A549 (cell line): Measurements from ENCODE around the gene NPEPPS. TPM values are rescaled to one million over a fixed set of nuclear protein-coding genes. Genes with fewer than 3 reads are reported as not detected.
A peak's percentile ranks its signal among the peaks of the same experiment; 100 is the strongest.

ENCODE experiments used
- ATAC-seq, 2 experiments: fragments of 200-7000 bp in 1 of 2; fragments of >200 bp in 1 of 2; cut with Nextera tagmentation in 1 of 2; cut with Tn5 transposase in 1 of 2; 3 replicates each; pipeline versions ENCODE4 v1.8.0 to v1.9.1; 2018 to 2020; ENCODE audit warnings: mild to moderate bottlenecking in 1 of 2, moderate library complexity in 1 of 2
- CTCF ChIA-PET: fragments of 300-600 bp; sonication (Branson Sonifier 250); formaldehyde crosslinking; extraction: SDS; loops from one replicate; lab custom pipeline; 2021; ENCODE audit warnings: antibody characterized with exemption, inconsistent platforms; lab: Yijun Ruan, JAX
- POLR2A ChIA-PET: fragments of 350-600 bp; formaldehyde crosslinking; extraction: SDS; loops from one replicate; lab custom pipeline; 2021; ENCODE audit warnings: antibody characterized with exemption, inconsistent platforms; lab: Yijun Ruan, JAX
- DNase-seq, 2 experiments: peaks; one replicate each; pipeline versions ENCODE4 v3.0.0 to v3.0.0-alpha.2; 2011 to 2016; ENCODE audit warnings: low read depth in 1 of 2, low spot score in 1 of 2
- FAIRE-seq: peaks from 2 replicates; lab custom pipeline; 2011; peaks lifted over from hg19 to GRCh38; lab: Jason Lieb, UNC
- H3K27ac ChIP-seq, 2 experiments: fragments of >200 bp; sonication (Bioruptor Twin); formaldehyde crosslinking; 3 replicates each; pipeline ENCODE4 v1.5.1; 2016 to 2017
- H3K4me1 ChIP-seq: fragments of >200 bp; sonication (Bioruptor Twin); formaldehyde crosslinking; 3 replicates; pipeline ENCODE4 v1.6.1; 2016
- H3K4me2 ChIP-seq: fragments of >200 bp; sonication (Bioruptor Twin); formaldehyde crosslinking; 3 replicates; pipeline ENCODE4 v1.6.1; 2016
- H3K4me3 ChIP-seq: fragments of >200 bp; sonication (Bioruptor Twin); formaldehyde crosslinking; 3 replicates; pipeline ENCODE4 v1.5.1; 2016
- H3K9me3 ChIP-seq: fragments of >200 bp; sonication (Bioruptor Twin); formaldehyde crosslinking; 3 replicates; pipeline ENCODE4 v1.6.1; 2016
- CEBPB ChIP-seq, 2 experiments: fragments of >200 bp in 1 of 2; sonication (Bioruptor Twin) in 1 of 2; formaldehyde crosslinking in 1 of 2; IDR thresholded peaks; 2 replicates each; pipeline ENCODE4 v1.6.1; 2012 to 2016
- CHD2 ChIP-seq: fragments of 150-350 bp; IDR thresholded peaks from 2 replicates; pipeline ENCODE4 v1.6.1; 2014; ENCODE audit warnings: low read length; ENCODE audit not compliant: partially characterized antibody
- EHMT2 ChIP-seq: fragments of 200-600 bp; sonication (generic); IDR thresholded peaks from 2 replicates; pipeline ENCODE4 v1.6.1; 2016; ENCODE audit warnings: antibody characterized with exemption, low read depth, mild to moderate bottlenecking, moderate library complexity
- FOSL2 ChIP-seq, 2 experiments: fragments of 450-650 bp in 1 of 2; fragments of >200 bp in 1 of 2; sonication (Bioruptor Twin) in 1 of 2; formaldehyde crosslinking; IDR thresholded peaks; 2 replicates each; pipeline versions ENCODE4 v1.5.0 to v1.6.1; 2016 to 2020; ENCODE audit warnings: mild to moderate bottlenecking in 1 of 2, moderate library complexity in 1 of 2
- FOXS1 ChIP-seq: fragments of 250-450 bp; sonication (Bioruptor Pico); IDR thresholded peaks from 2 replicates; pipeline ENCODE4 v1.5.0; 2020; ENCODE audit warnings: mild to moderate bottlenecking, moderate library complexity
- HOXB13 ChIP-seq: fragments of 250-450 bp; sonication (Bioruptor Pico); IDR thresholded peaks from 2 replicates; pipeline ENCODE4 v1.5.0; 2020; ENCODE audit warnings: low read depth, mild to moderate bottlenecking, moderate library complexity
- KDM5A ChIP-seq: fragments of 200-600 bp; sonication (generic); IDR thresholded peaks from 2 replicates; pipeline ENCODE4 v1.6.1; 2016; ENCODE audit warnings: antibody characterized with exemption, mild to moderate bottlenecking
- MAFK ChIP-seq: fragments of 450-650 bp; IDR thresholded peaks from 2 replicates; pipeline ENCODE4 v1.6.1; 2014; ENCODE audit not compliant: partially characterized antibody
- MAZ ChIP-seq: fragments of 150-350 bp; IDR thresholded peaks from 2 replicates; pipeline ENCODE4 v1.6.1; 2014; ENCODE audit warnings: antibody characterized with exemption, low read depth, low read length, borderline replicate concordance
- POLR2A ChIP-seq: IDR thresholded peaks from 2 replicates; pipeline ENCODE4 v1.6.1; 2012; ENCODE audit warnings: mild to moderate bottlenecking, low read length
- RAD21 ChIP-seq, 2 experiments: fragments of >200 bp in 1 of 2; sonication (Bioruptor Twin) in 1 of 2; formaldehyde crosslinking in 1 of 2; IDR thresholded peaks in 1 of 2; conservative IDR thresholded peaks in 1 of 2; 2 replicates in 1 of 2; 3 replicates in 1 of 2; pipeline ENCODE4 v1.6.1; 2012 to 2018; ENCODE audit warnings: inconsistent platforms in 1 of 2
- RARB ChIP-seq: fragments of 250-450 bp; sonication (Bioruptor Pico); IDR thresholded peaks from 2 replicates; pipeline ENCODE4 v1.8.0; 2021; ENCODE audit warnings: mild to moderate bottlenecking, moderate library complexity
- SMC3 ChIP-seq: fragments of >200 bp; sonication (Bioruptor Twin); formaldehyde crosslinking; IDR thresholded peaks from 3 replicates; pipeline ENCODE4 v1.6.1; 2018; ENCODE audit warnings: inconsistent platforms
- TFCP2L1 ChIP-seq: fragments of 250-450 bp; sonication (Bioruptor Pico); IDR thresholded peaks from 2 replicates; pipeline ENCODE4 v1.5.0; 2021; ENCODE audit warnings: mild to moderate bottlenecking
- TP53 ChIP-seq: fragments of 250-450 bp; sonication (Bioruptor Pico); IDR thresholded peaks from 2 replicates; pipeline ENCODE4 v1.5.0; 2021; ENCODE audit warnings: mild to moderate bottlenecking, moderate library complexity
- ZFP36 ChIP-seq: fragments of 450-650 bp; IDR thresholded peaks from 2 replicates; pipeline ENCODE4 v1.6.1; 2014; ENCODE audit warnings: borderline replicate concordance; ENCODE audit not compliant: partially characterized antibody
- whole genome bisulfite sequencing: methylation state at CpG from one replicate; pipeline ENCODE4 v1.1.6; 2017; ENCODE audit errors: missing lambda C conversion rate; 5-methylcytosine and 5-hydroxymethylcytosine counted together
- polyA plus RNA-seq, 4 experiments: library from polyadenylated mRNA; depleted of rRNA in 3 of 4; stranded (reverse); fragments of >200 nt; fragmentation: RNase III in 1 of 4; extraction: RNeasy Plus Mini Kit Qiagen cat#74134 plus additional on column Dnase treatment in 1 of 4; gene quantifications; 2 replicates in 3 of 4; 3 replicates in 1 of 4; pipeline ENCODE4 v1.2.3, GENCODE V29; 2011 to 2017
- TF ChIP-seq, protein P1 (sequence below): fragments of 250-450 bp; sonication (Bioruptor Pico); IDR thresholded peaks from 2 replicates; pipeline ENCODE4 v1.5.0; 2020; ENCODE audit warnings: low read depth, mild to moderate bottlenecking, moderate library complexity
- TF ChIP-seq, protein P2 (sequence below): fragments of >200 bp; sonication (Bioruptor Twin); formaldehyde crosslinking; IDR thresholded peaks from 3 replicates; pipeline ENCODE4 v1.5.1; 2016

The NPEPPS gene
- polyA plus RNA-seq, 2 of the 4 experiments (the other 2 are of a cell fraction): 99.2 to 169 TPM

DNA sequence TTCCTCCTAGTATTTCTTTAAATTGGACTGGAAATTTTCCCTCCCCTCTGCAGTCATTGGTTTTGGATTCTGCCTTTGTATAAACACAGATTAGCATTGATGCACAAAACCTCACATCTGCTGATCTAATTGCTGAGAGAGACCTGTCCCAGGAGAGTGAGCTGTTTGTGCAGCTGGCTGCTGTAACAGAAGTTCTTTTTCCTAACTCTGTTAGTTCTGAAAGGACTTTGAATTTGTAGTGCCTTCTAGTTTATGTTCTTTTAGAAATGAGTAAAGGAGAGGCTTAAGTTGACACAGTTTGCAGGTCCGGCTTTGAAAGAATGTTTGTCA, 73.7 kb downstream of the NPEPPS start (continued):
- TF ChIP-seq KDM5A: no peak

DNA sequence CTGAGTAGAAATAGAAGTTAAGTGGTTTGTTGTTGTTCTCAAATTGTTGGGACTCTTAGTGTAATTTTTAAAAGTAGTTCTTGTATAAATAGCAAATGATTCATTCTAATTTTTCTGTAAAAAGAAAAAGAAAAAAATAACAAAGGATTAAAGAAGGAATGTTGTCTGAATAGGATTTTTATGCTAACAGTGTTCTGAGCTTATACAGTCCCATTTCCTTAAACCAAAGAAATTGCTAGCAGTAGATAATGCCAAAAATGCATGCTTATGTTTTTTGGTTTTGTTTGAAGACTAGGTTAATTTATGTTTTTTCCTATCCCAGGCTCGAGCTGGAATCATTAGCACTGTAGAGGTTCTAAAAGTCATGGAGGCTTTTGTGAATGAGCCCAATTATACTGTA, 74.1 kb downstream of the NPEPPS start:
- no peak for ATAC-seq
- POLR2A ChIA-PET: interaction anchor here (1.2 kb wide), 1 partner anchor 105 kb away, joined by 3 read pairs; no protein-coding TSS in a partner anchor
- peak; percentile 54 for FAIRE-seq

DNA sequence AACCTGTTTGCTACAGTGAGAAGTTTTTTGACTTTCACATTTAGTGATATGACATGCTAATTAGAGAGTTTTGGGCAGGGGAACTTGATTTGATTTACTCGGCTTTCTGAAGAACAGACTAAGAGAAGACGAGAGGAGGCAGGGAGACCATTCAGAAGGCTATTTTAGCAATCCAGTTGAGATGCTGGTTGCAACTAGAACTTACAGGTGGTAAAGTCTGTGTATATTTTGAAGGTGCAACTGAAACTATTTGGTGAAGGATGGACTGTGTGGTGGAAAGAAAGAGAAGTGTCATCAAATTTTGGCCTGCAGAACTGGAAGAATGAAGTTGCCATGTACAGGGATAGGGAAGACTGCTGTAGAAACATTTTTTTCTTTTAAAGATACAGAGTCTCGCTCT, 76.6 kb downstream of the NPEPPS start:
- Histone ChIP-seq H3K4me1 (peaks cover 32% of the 10 kb centered on the region), H3K27ac (no peak overlapping the region), H3K4me3 (no peak overlapping the region), H3K4me2 (no peak overlapping the region), H3K9me3 (no peaks in the 10 kb centered on the region)
- CTCF ChIA-PET: interaction anchor here (1.8 to 5.9 kb wide), 3 partner anchors 8 to 11 kb away, joined by 7 to 47 read pairs (median 7); no protein-coding TSS in a partner anchor
- ATAC-seq (no peak), DNase-seq (no peak), FAIRE-seq (no peak)
- POLR2A ChIA-PET: no interaction called here
- WGBS: 91% methylated on average over 3 of the region's 3 CpGs
- TF ChIP-seq MAFK: peak; percentile 12
- no peak for TF ChIP-seq FOSL2 (IDR thresholded peaks at IDR 0.05)
- no peak for TF ChIP-seq FOSL2 (CRISPR knock-in tag; IDR thresholded peaks at IDR 0.05)

More for the DNA sequence above, 74.1 kb downstream of the NPEPPS start:
- DNase-seq: no peak
- Histone ChIP-seq H3K4me1 (peaks cover 7% of the 10 kb centered on the region; the same call in 2 of the 3 replicates), H3K4me2 (no peak overlapping the region), H3K9me3 (no peaks in the 10 kb centered on the region), H3K27ac (no peak overlapping the region), H3K4me3 (no peak overlapping the region)
- WGBS: 81% methylated on average over 1 of the region's 1 CpG
- CTCF ChIA-PET: interaction anchor here (0.7 to 5.9 kb wide), 8 partner anchors 9 to 243 kb away, joined by 3 to 47 read pairs (median 4); no protein-coding TSS in a partner anchor
- TF ChIP-seq POLR2A: no peak
- TF ChIP-seq TFCP2L1 (CRISPR knock-in tag): no peak
- no peak for TF ChIP-seq CHD2

DNA sequence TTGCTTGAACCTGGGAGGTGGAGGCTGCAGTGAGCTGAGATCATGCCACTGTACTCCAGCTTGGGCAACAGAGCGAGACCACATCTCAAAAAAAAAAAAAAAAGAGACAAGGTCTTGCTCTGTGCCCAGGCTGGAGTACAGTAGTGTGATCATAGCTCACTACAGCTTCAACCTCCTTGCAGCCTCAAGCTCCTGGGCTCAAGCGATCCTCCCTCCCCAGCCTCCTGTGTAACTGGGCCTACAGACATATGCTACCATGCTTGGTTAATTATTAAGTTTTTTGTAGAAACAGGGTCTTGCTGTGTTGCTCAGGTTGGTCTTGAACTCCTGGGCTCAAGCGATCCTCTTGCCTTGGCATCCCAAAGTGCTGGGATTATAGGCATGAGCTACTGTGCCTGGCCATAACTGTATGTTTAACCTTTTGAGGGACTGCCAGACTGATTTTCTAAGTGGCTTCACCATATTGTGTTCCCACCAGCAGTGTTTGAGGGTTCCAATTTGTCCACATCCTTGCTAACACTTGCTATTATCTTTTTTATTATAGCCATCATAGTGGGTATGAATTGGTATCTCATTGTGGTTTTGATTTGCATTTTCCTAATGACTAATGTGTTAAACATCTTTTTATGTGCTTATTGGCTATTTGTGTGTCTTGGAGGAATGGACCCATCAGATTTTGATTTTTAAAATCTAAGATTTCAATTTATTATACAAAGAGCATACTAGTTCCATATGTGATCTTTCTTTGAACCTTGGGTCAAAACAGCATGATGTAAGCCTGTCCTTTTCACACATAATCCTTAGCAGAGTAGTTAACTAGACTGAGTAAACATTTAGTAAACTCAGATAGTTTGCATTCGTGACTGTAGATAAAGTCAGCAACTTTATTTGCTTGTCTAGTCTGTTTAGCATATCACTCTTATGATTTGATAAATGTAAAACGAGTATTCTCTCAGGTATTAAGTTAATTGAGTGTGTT, 80.8 kb downstream of the NPEPPS start:
- H3K4me1 ChIP-seq: peaks cover 39% of the 10 kb centered on the region
- no peaks in the 10 kb centered on the region for H3K9me3 ChIP-seq
- WGBS: 68% methylated on average over 5 of the region's 5 CpGs
- peak overlapping the region; percentile 39 to 79 for H3K27ac ChIP-seq
- H3K4me3 ChIP-seq: no peak overlapping the region
- DNase-seq (no peak), ATAC-seq (no peak), FAIRE-seq (peak; percentile 63)
- ChIA-PET POLR2A (no interaction called here), CTCF (interaction anchor here (1.6 kb wide), 1 partner anchor 111 kb away, joined by 11 read pairs; no protein-coding TSS in a partner anchor)
- peak; percentile 45 for TF ChIP-seq ZFP36
- TF ChIP-seq, protein P1, sequence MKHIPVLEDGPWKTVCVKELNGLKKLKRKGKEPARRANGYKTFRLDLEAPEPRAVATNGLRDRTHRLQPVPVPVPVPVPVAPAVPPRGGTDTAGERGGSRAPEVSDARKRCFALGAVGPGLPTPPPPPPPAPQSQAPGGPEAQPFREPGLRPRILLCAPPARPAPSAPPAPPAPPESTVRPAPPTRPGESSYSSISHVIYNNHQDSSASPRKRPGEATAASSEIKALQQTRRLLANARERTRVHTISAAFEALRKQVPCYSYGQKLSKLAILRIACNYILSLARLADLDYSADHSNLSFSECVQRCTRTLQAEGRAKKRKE (CRISPR knock-in tag): no peak
- peak overlapping the region; percentile 31 for H3K4me2 ChIP-seq

DNA sequence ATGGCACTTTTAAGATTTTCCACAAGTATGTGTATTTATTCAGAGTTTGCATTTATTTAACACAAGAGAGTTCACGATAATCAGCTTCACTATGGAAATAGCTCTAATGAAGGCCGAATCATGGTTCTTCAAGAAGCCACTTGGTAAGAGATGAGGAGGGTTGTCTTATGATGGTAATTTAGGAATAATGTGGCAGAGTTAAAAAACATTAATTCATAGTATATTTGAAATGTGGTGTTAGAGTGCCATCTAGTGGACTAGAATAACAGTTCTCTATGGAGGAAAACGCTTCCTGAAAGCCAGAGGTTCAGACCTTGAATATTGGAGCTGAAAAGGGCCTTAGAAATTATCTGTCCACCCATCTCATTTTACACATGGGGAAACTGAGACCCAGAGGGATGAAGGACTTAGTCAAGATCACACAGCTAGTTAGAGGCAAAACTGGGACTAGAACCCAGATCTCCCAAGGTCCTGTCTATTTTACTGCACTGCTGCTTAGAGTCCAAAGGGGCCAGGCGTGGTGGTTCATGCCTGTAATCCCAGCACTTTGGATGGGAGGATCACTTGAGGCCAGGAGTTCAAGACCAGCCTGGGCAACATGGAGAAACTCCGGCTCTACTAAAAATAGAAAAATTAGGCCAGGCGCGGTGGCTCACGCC, 85.0 kb downstream of the NPEPPS start:
- peaks cover 35% of the 10 kb centered on the region for H3K4me1 ChIP-seq
- TF ChIP-seq, protein P2, sequence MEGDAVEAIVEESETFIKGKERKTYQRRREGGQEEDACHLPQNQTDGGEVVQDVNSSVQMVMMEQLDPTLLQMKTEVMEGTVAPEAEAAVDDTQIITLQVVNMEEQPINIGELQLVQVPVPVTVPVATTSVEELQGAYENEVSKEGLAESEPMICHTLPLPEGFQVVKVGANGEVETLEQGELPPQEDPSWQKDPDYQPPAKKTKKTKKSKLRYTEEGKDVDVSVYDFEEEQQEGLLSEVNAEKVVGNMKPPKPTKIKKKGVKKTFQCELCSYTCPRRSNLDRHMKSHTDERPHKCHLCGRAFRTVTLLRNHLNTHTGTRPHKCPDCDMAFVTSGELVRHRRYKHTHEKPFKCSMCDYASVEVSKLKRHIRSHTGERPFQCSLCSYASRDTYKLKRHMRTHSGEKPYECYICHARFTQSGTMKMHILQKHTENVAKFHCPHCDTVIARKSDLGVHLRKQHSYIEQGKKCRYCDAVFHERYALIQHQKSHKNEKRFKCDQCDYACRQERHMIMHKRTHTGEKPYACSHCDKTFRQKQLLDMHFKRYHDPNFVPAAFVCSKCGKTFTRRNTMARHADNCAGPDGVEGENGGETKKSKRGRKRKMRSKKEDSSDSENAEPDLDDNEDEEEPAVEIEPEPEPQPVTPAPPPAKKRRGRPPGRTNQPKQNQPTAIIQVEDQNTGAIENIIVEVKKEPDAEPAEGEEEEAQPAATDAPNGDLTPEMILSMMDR: peak; percentile 96
- TF ChIP-seq RAD21 (conservative IDR thresholded peaks at IDR 0.05 in 1 of 2, IDR thresholded peaks at IDR 0.05 in 1 of 2) (peak; percentile 86 to 91), MAZ (no peak), RARB (no peak), TP53 (CRISPR knock-in tag) (no peak), CEBPB (IDR thresholded peaks at IDR 0.05) (no peak), KDM5A (no peak), EHMT2 (no peak), SMC3 (peak; percentile 79), HOXB13 (CRISPR knock-in tag) (no peak), FOXS1 (CRISPR knock-in tag) (no peak)
- TF ChIP-seq, all 56 proteins: peak for 3
- CTCF ChIA-PET: interaction anchor here (0.6 to 7.8 kb wide), 49 partner anchors 10 to 675 kb away, joined by 3 to 69 read pairs (median 4); partner anchors contain the start of gene KPNB1
- FAIRE-seq (peak; percentile 88), DNase-seq (peak; percentile 41 to 66), ATAC-seq (peak; percentile 62 to 76)
- Histone ChIP-seq H3K4me3 (no peak overlapping the region), H3K27ac (peak overlapping the region in 1 of 2 experiments; percentile 36; a peak in 1 of 6 replicates), H3K9me3 (no peaks in the 10 kb centered on the region), H3K4me2 (no peak overlapping the region)
- POLR2A ChIA-PET: interaction anchor here (0.9 to 1.5 kb wide), 2 partner anchors 115 to 292 kb away, joined by 4 to 8 read pairs; partner anchors contain the start of gene EFCAB13
- 70% methylated on average over 8 of the region's 8 CpGs for WGBS
